HEK293T (cell line): Measurements from ENCODE around the gene CDH26.

Experiments used
- BHLHE40 ChIP-seq: fragments of 450-650 bp; IDR thresholded peaks from 2 replicates; pipeline ENCODE4 v1.6.1; 2016; ENCODE audit warnings: mild to moderate bottlenecking, moderate library complexity, borderline replicate concordance
- CTBP1 ChIP-seq: fragments of 450-650 bp; IDR thresholded peaks from 2 replicates; pipeline ENCODE4 v1.6.1; 2016; ENCODE audit warnings: borderline replicate concordance
- ELF4 ChIP-seq: fragments of 450-650 bp; IDR thresholded peaks from 2 replicates; pipeline ENCODE4 v1.6.1; 2017; ENCODE audit warnings: antibody characterized with exemption
- FOXA1 ChIP-seq: fragments of 450-650 bp; IDR thresholded peaks from 2 replicates; pipeline ENCODE4 v1.6.1; 2016; ENCODE audit warnings: mild to moderate bottlenecking
- FOXK2 ChIP-seq: fragments of 450-650 bp; IDR thresholded peaks from 2 replicates; pipeline ENCODE4 v1.6.1; 2016; ENCODE audit warnings: mild to moderate bottlenecking
- L3MBTL2 ChIP-seq: fragments of 450-650 bp; conservative IDR thresholded peaks from 2 replicates; pipeline ENCODE4 v1.6.1; 2016; ENCODE audit warnings: mild to moderate bottlenecking
- LEF1 ChIP-seq: fragments of 450-650 bp; IDR thresholded peaks from 2 replicates; pipeline ENCODE4 v1.6.1; 2017; ENCODE audit warnings: mild to moderate bottlenecking, borderline replicate concordance
- NFRKB ChIP-seq: fragments of 450-650 bp; IDR thresholded peaks from 2 replicates; pipeline ENCODE4 v1.6.1; 2016; ENCODE audit warnings: mild to moderate bottlenecking, moderate library complexity
- SP1 ChIP-seq: fragments of 450-650 bp; IDR thresholded peaks from 2 replicates; pipeline ENCODE4 v1.6.1; 2017
- SUZ12 ChIP-seq: fragments of 450-650 bp; IDR thresholded peaks from 2 replicates; pipeline ENCODE4 v1.6.1; 2016; ENCODE audit warnings: mild to moderate bottlenecking
- TARDBP ChIP-seq: fragments of 450-650 bp; IDR thresholded peaks from 2 replicates; pipeline ENCODE4 v1.6.1; 2016

- TF ChIP-seq SUZ12 (no peak), SP1 (no peak), CTBP1 (no peak), FOXA1 (no peak), FOXK2 (no peak), L3MBTL2 (no peak), LEF1 (no peak), BHLHE40 (no peak), NFRKB (no peak), ELF4 (no peak), TARDBP (no peak)
These were observed 42.9 kb downstream of the CDH26 start for GRCh38 chr20:60001108-60001507.
